NOMO-1 (cell line): Measurements from ENCODE around the gene ACTL8.

ENCODE experiments used
- DNase-seq, 2 experiments: peaks; one replicate each; lab custom pipeline; 2025; ENCODE audit not compliant: unreplicated experiment in 2 of 2; lab: John Stamatoyannopoulos, UW

The ACTL8 gene

DNA sequence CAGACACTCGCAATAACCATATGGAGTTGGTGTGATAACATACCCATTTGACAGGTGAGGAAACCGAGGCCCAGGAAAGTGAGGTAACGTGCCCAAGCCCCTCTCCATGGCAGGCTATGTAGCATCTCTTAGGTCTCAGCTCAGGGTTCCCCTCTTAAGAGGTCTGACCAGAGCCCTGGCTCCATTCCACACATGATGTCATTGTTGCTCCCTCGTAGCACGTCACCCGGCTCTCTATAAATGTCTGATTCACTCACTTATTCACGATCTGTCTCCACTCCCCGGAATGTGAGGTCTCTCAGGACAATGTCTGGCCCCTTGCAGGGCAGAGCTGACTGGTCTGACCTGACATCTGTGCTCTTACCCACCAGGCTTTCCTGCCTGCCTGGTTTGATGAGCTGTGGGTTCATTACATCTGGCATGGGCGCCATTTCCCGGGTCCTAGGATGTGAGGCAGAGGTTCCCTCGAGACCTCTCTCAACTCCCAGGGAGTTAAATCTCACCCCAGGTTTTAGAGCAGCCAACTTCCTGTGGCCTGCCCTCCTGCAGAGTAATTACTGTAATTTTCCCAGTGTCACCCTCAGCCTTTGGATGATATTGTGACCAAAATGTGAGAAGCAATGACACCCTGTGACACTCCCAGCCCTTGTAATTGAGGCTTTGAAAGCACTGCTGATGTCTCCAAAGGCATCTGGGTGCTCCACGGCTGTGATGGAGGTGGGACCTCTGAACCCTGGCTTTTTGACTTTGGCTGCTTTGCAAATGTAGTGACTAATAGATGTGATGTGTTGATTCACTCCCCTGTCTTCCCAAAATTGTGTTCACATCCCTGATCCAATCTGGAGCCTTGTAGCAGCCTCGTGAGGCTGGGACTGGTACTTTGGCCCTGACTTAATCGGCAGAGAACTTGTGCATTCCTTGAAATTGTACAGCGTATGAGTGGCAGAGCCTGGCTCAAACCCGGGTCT, 10.6 kb downstream of the ACTL8 start:
- DNase-seq = no peak

GRCh38 chr1:17768651-17769241, 13.6 kb downstream of the ACTL8 start:
- no peak for DNase-seq

DNA sequence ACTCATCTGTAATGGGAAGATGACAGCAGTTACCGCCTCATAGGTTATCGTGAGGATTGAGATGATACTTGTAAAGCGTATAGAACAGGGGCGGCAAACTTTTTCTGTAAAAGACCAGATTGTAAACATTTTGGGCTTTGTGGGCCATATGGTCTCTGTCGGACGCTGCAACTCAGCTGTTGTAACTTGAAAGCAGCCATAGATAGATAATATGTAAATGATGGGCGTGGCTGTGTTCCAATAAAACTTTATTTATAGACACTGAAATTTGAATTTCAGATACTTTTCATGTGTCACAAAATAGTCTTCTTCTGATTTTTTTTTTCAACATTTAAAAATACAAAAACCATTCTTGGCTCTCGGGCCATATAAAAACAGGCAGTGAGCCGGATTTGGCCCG, 15.8 kb downstream of the ACTL8 start:
- no peak for DNase-seq

- no peak for DNase-seq
Measured at GRCh38 chr1:17772615-17773212, 17.6 kb downstream of the ACTL8 start.

DNA sequence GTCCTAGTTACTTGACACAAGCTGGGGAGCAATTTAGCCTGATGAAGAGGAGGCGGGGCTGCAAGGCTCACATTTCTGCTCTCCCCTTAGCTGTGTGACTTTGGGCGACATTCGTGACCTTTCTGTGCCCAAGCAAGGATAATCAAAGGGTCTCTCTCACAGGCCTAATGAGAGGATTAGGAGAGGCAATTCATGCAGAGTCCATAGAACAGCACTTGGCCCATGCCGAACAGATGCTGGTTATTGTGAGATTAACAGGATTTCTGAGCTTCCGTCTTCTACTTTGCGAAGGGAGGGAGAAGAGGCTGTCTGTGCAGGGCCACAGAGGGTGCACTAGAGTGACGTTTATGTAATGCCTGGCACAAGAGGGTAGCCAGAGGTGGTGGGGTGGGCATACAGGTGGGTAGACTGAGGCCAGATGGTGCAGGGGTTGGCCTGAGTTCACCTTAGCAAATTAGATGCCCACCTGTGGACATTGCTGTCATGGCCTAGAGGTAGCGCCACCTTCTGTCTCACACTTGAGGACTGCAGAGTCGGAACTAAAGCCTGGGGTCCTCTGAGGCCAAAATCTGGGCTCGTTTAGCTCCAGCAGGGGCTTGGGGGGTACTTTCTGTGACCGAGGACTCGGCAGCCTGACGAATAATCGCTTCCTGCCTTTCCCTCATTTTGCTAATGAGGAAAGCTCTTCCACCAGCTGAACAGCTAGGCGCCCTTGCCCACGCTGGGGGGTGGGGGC, 18.6 kb downstream of the ACTL8 start:
- no peak for DNase-seq

- no peak for DNase-seq
Measured at GRCh38 chr1:17774452-17774851, 19.3 kb downstream of the ACTL8 start.

DNA sequence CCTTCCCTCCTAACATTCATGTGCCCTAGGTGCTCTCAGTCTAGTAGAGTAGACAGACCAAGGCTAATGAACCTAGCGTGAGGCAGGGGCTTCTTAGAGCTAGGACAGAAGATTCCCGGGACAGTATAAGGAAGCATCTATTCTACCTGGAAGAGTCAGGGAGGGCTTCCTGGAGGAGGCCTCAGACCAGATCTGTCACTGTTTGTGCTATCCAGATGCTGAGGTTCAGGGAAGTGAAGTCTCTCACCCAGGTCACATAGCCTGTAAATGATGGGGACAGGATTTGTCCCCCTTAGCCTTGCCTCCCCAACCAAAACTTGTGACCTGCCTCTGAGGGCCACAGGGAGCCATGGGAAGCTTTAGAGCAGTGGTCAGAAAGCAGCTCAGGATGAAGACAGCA, 20.7 kb downstream of the ACTL8 start:
- DNase-seq = no peak

- no peak for DNase-seq
Measured at GRCh38 chr1:17776426-17776825, 21.3 kb downstream of the ACTL8 start.

- DNase-seq = no peak
Measured at GRCh38 chr1:17777330-17777729, 22.2 kb downstream of the ACTL8 start.

GRCh38 chr1:17777818-17778217, 22.7 kb downstream of the ACTL8 start:
- no peak for DNase-seq

DNA sequence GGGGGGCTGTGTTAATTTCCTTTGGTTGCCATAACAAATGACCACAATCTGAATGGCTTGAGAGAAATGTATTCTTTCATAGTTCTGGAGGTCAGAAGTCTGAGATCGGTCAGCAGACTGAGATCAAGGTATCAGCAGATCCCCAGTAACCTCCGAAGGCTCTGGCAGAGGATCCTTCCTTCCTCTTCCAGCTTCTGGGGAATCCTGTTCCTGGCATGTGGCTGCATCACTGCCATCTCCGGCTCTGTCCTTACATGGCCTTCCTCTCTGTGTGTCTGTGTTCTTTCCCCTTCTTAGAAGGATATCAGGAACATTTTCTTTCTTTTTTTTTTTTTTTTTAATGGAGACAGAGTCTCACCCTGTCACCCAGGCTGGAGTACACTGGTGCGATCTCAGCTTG, 25.8 kb downstream of the ACTL8 start:
- DNase-seq = no peak

DNA sequence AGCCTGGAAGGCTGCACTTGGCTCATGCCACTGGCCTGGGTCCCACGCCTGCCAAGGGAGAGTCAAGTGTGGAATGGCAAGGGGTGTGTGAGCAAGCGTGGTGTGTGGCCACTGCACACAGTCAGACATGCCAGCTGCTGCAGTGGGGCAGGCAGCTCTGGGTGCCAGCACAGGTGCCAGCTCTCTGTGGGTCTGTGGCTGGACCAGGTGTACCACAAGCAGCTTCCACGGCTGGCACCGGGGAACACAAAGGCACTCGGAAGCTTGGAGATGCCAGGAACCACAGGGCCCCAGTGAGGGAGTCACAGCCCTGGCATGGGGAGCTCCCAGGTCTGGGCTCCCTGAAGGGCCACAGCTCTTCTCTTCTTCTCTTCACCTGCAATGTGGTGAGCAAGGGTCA, 34.8 kb downstream of the ACTL8 start:
- DNase-seq = no peak

DNA sequence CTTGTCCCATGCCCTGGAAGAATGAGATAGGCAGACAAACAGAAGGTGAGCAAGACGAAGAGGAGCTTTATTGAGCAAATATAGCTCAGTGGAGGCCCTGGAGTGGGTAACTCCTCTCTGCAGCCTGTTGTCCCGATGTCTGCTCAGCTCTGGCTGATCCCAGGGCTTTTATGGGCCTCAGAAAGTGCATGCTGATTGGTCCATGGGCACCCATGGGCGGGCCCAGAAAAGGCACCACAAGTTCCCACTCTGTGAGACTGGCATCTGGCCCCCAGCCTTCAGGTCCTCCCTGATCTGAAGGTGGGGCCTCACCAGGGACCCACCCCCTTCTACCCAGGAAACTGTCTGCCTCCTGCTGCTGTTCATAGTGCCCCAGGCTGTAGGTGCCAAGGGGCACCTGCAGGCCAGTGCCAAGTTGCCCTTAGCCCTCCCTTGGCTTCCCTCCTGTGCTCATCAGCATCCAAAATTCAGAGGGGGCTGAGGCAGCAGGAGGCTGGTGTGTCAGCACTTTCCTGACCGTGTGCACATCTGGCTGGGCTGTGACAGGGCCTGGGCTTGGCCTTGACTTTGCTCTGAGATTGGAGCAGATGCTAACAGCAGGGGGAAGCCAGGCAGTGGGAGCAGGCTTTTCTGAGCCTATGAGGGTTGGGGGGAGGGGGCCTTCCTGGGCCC, 35.4 kb downstream of the ACTL8 start:
- DNase-seq = no peak

GRCh38 chr1:17791055-17791390, 35.9 kb downstream of the ACTL8 start:
- DNase-seq = no peak

DNA sequence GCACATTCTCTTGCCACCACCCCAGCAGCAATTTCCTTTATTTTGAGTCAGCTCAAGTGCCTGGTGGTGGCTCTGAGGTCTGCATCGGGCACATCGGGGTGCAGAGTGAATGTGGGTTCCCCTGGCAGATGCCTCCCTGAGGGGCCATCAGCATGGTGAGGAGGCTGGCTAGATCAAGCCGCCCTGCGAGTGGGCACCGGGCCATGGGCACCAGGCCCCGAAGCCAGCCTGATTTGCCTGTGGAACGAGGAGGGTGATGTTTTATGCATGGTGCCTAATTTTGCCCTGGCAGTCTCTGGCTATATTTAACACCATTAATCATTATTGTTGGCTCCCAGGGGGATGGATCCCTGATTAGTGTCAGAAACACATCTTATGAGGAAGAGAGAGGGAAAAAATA, 36.3 kb downstream of the ACTL8 start:
- DNase-seq = no peak

DNA sequence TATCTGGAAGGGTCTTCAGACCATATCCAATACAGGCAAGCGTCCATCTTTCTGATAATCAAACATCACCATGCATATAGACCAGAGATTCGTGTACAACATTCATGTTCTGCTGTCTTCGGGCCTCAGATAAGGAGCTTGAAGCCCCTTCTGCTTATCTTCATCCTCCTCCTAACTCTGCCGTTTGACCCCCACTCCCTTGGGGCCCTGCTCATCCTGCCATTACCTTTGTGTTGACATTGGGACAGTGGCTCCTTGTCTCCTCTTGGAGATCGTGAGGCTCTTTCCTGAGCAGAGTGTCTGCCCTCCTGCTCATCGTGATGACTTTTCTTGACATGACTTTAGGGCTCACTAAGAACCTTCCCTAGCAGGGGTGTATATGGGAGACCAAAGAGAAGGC, 37.3 kb downstream of the ACTL8 start:
- DNase-seq = no peak

DNA sequence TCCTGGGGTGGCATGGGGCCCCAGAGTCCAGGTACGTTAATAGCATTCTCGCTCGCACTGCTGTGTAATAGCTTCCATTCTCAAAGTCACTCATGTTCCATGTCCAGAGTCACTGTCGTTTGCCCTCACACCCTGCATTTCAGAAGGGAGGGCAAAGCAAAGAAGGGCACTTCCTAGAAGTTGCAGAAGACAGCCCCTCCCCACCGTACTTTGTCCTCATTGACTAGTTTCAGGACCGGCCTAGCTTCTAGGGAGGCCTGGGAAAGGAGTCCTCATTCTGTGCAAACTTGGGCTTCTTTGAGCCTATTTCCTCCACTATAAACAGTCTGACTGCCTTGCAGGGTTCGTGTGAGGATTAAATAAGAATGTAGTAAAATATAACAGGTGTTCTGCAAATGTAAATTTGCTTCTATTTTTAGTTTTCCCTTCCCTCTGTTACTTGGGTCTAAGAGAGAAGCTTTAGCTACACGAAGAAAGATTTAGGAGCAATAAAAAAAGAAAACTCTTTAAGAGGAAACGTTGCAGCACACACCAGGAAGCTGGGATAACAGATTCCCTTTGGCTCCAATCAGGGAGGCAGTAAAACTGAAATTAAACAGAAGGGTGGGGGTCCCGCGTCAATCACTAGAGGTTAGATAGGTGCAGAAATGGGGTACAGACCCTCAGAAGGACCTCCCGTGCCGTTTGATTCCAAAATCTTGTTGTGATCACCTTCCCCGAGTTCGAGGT, 40.1 kb downstream of the ACTL8 start:
- no peak for DNase-seq

DNA sequence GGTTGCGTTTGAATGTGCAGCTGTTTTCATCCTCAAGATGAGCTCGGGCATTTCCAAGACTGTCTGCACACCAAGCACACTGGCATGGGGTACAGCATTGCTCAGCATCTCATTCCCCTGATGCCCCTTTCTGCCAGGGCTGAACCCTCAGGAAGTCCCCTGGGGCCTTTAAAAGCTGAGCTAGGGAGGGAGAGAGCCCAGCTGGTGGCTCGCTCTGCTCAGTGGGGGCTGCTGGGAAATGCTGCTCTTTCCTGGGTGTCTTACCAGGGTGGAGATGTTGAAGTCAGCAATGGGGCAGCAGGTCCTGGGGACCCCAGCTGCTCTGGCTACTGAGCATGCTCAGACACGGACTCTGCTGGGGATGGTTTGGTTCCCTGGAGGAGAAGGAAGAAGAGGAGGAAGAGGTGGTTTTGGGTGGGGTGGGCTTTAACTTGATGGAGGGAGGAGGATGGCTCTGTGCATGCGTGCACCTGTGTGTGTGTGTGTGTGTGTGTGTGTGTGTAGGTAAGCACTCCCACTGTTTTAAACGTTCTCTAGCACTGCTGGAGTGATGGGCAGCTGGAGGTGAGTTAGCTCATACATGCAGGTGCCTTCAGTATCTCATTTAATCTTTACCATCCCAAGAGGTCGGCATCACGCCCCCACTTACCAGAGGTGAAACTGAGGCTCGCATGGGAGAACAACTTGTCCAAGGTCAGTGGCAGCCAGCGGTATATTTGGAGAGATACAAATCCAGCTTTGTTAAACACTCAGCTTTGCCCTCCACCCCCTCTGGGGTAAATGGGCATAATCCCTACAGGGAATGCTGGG, 40.9 kb downstream of the ACTL8 start:
- no peak for DNase-seq

- DNase-seq = no peak
Measured at GRCh38 chr1:17797478-17797877, 42.3 kb downstream of the ACTL8 start.
